Fibroblast of lung (primary cell): ENCODE measurements around the gene UBE2D2. TPM values are rescaled to one million over a fixed set of nuclear protein-coding genes. Genes with fewer than 3 reads are reported as not detected.

Experiments used
- DNase-seq, 2 donors: peaks; one replicate each; pipeline versions ENCODE4 v3.0.0 to v3.0.0-alpha.2; 2010; ENCODE audit warnings: low read depth in 2 of 2
- H2AFZ ChIP-seq: 2 replicates; pipeline ENCODE4 v1.5.1; 2012; ENCODE audit warnings: low read length, control low read depth, inconsistent platforms
- H3K27ac ChIP-seq: 2 replicates; pipeline ENCODE4 v1.5.1; 2011; ENCODE audit warnings: low read length, control low read depth; ENCODE audit not compliant: insufficient read depth
- H3K27me3 ChIP-seq: 2 replicates; pipeline ENCODE4 v1.5.1; 2011; ENCODE audit warnings: mild to moderate bottlenecking, low read length; ENCODE audit not compliant: control insufficient read depth, insufficient read depth
- H3K36me3 ChIP-seq: 2 replicates; pipeline ENCODE4 v1.5.1; 2011; ENCODE audit warnings: low read length; ENCODE audit not compliant: control insufficient read depth, insufficient read depth
- H3K4me1 ChIP-seq: 2 replicates; pipeline ENCODE4 v1.5.1; 2011; ENCODE audit warnings: low read length; ENCODE audit not compliant: control insufficient read depth, insufficient read depth; ENCODE audit errors: extremely low read depth
- H3K4me2 ChIP-seq: 2 replicates; pipeline ENCODE4 v1.5.1; 2011; ENCODE audit warnings: low read length, control low read depth; ENCODE audit not compliant: insufficient read depth; ENCODE audit errors: extremely low read depth
- H3K4me3 ChIP-seq, 4 experiments: fragments of 200-600 bp in 1 of 4; sonication (generic) in 1 of 4; replicated peaks in 1 of 4; 2 replicates each; pipeline ENCODE4 v1.5.1; 2011 to 2016; ENCODE audit warnings: low read length in 4 of 4, low read depth in 3 of 4, mild to moderate bottlenecking in 3 of 4, control low read depth in 2 of 4, inconsistent platforms in 1 of 4, mixed read lengths in 1 of 4; ENCODE audit not compliant: insufficient read depth in 1 of 4; ENCODE audit errors: control extremely low read depth in 1 of 4
- H3K79me2 ChIP-seq: 2 replicates; pipeline ENCODE4 v1.5.1; 2012; ENCODE audit warnings: mild to moderate bottlenecking, low read length, inconsistent platforms; ENCODE audit not compliant: control insufficient read depth, insufficient read depth
- H3K9ac ChIP-seq: 2 replicates; pipeline ENCODE4 v1.5.1; 2011; ENCODE audit warnings: mild to moderate bottlenecking, low read length, control low read depth; ENCODE audit not compliant: insufficient read depth
- H3K9me3 ChIP-seq: 2 replicates; pipeline ENCODE4 v1.5.1; 2012; ENCODE audit warnings: low read depth, low read length; ENCODE audit not compliant: control insufficient read depth, insufficient read depth
- H4K20me1 ChIP-seq: 2 replicates; pipeline ENCODE4 v1.5.1; 2011; ENCODE audit warnings: low read length; ENCODE audit not compliant: control insufficient read depth, insufficient read depth; ENCODE audit errors: extremely low read depth
- CTCF ChIP-seq, 2 donors: IDR thresholded peaks in 1 of 2; conservative IDR thresholded peaks in 1 of 2; 1 replicate in 1 of 2; 2 replicates in 1 of 2; pipeline ENCODE4 v1.5.1; 2011 to 2012; ENCODE audit warnings: low read length in 2 of 2, control low read depth in 1 of 2, inconsistent platforms in 1 of 2, low read depth in 1 of 2, mild to moderate bottlenecking in 1 of 2
- EZH2 ChIP-seq: IDR thresholded peaks from 2 replicates; pipeline ENCODE4 v1.5.1; 2012; ENCODE audit warnings: low read length, control low read depth, mild to moderate bottlenecking; ENCODE audit errors: missing control alignments
- polyA plus RNA-seq, 2 donors: library from polyadenylated mRNA; depleted of rRNA in 1 of 2; stranded (reverse) in 1 of 2; unstranded in 1 of 2; fragments of >200 nt; gene quantifications; 2 replicates each; pipeline ENCODE4 v1.2.1, GENCODE V29; 2011 to 2012; ENCODE audit warnings: missing spikeins in 1 of 2
- total RNA-seq: library from RNA; depleted of rRNA; stranded (reverse); fragments of >200 nt; gene quantifications from 2 replicates; pipeline ENCODE4 v1.2.1, GENCODE V29; 2014

The UBE2D2 gene
- total and polyA plus RNA-seq, 2 donors (not counting 1 experiment from before 2014, with no cell fraction given): 56.5 to 62.9 TPM

- no peak overlapping the region for H2AFZ ChIP-seq
- no peak for TF ChIP-seq EZH2
- H3K27ac ChIP-seq: no peak overlapping the region
- no peaks in the 10 kb centered on the region for H3K36me3 ChIP-seq
- H3K9ac ChIP-seq: no peak overlapping the region
- H3K4me1 ChIP-seq: peaks cover 2% of the 10 kb centered on the region
- H4K20me1 ChIP-seq: no peaks in the 10 kb centered on the region
- H3K4me3 ChIP-seq: no peak overlapping the region
- peaks cover 5% of the 10 kb centered on the region for H3K27me3 ChIP-seq
- H3K79me2 ChIP-seq: no peaks in the 10 kb centered on the region
- DNase-seq: no peak
- H3K9me3 ChIP-seq: no peaks in the 10 kb centered on the region
- H3K4me2 ChIP-seq: no peak overlapping the region
Measured at GRCh38 chr5:139644001-139644456, 82.9 kb downstream of the UBE2D2 start.

GRCh38 chr5:139644646-139645429, 83.7 kb downstream of the UBE2D2 start:
- Histone ChIP-seq H3K27me3 (peaks cover 8% of the 10 kb centered on the region), H4K20me1 (no peaks in the 10 kb centered on the region)
- no peak for DNase-seq

GRCh38 chr5:139645430-139645871, 84.3 kb downstream of the UBE2D2 start:
- Histone ChIP-seq H3K4me1 (peaks cover 2% of the 10 kb centered on the region), H3K4me3 (no peak overlapping the region), H3K9me3 (no peaks in the 10 kb centered on the region), H3K79me2 (peaks cover 4% of the 10 kb centered on the region), H3K27me3 (peaks cover 11% of the 10 kb centered on the region), H2AFZ (no peak overlapping the region), H3K4me2 (no peak overlapping the region), H4K20me1 (no peaks in the 10 kb centered on the region), H3K9ac (no peak overlapping the region), H3K27ac (no peak overlapping the region), H3K36me3 (no peaks in the 10 kb centered on the region)
- no peak for TF ChIP-seq EZH2
- no peak for TF ChIP-seq CTCF (conservative IDR thresholded peaks at IDR 0.05 in 1 of 2, IDR thresholded peaks at IDR 0.05 in 1 of 2; ENCODE audit: low read depth in 1 of 2, low read length in 2 of 2)
- no peak for DNase-seq

More at GRCh38 chr5:139644646-139645429, 83.7 kb downstream of the UBE2D2 start:
- H3K36me3 ChIP-seq: no peaks in the 10 kb centered on the region
- TF ChIP-seq CTCF (conservative IDR thresholded peaks at IDR 0.05 in 1 of 2, IDR thresholded peaks at IDR 0.05 in 1 of 2; ENCODE audit: low read depth in 1 of 2, low read length in 2 of 2) (no peak), EZH2 (no peak)
- H3K79me2 ChIP-seq: peaks cover 4% of the 10 kb centered on the region
- H3K4me1 ChIP-seq: peaks cover 2% of the 10 kb centered on the region
- no peak overlapping the region for H3K4me2 ChIP-seq
- no peak overlapping the region for H3K9ac ChIP-seq
- H3K9me3 ChIP-seq: no peaks in the 10 kb centered on the region
- no peak overlapping the region for H3K27ac ChIP-seq
- no peak overlapping the region for H3K4me3 ChIP-seq
- no peak overlapping the region for H2AFZ ChIP-seq
